ENCODE results near the gene MYH11.

MYH11 gene

GRCh38 chr16:15827299-15827698 lies 29.5 kb downstream of the MYH11 start:
- no peaks in the 10 kb centered on the region for H3K9me3 ChIP-seq (ENCODE audit: severe bottlenecking)
- no peak overlapping the region for H3K4me3 ChIP-seq (ENCODE audit: severe bottlenecking)
- TF ChIP-seq CTCF (IDR thresholded peaks at IDR 0.05; ENCODE audit: poor library complexity, severe bottlenecking): no peak
- DNase-seq (ENCODE audit: low spot score) (no peak), ATAC-seq (ENCODE audit: low read depth) (no peak)
- no peaks in the 10 kb centered on the region for H3K27me3 ChIP-seq (ENCODE audit: insufficient read depth, poor library complexity, severe bottlenecking)
- no peak overlapping the region for H3K27ac ChIP-seq (ENCODE audit: poor library complexity, severe bottlenecking)
- no peaks in the 10 kb centered on the region for H3K36me3 ChIP-seq (ENCODE audit: low read depth)
- H3K4me1 ChIP-seq (ENCODE audit: insufficient read depth, poor library complexity, severe bottlenecking): no peaks in the 10 kb centered on the region

DNA sequence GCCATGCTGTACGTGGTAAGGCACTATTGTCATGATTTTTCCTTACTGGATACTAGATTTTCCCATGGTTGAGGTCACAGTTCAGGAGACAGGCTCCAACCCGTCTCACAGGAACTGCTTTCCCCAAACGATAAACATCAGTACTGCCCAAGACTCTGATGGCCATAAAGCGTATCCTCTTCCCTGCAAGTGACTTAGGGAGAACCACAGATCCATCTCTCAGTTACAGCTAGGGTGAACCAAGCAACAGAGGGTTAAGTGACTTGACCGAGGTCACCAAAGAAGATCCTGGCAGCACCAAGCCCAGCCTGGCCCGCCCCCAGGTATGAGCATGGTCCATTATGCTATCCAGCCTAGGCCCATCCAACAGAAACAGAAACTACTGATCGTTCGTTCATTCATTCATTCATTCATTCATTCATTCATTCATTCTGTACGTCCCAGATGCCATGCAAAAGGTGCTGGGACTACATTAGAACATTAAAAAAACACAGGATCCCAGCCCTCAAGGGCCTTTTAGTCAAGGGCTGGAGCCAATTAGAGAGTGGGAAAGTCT lies 31.0 kb downstream of the MYH11 start:
- DNase-seq (ENCODE audit: low spot score) (no peak), ATAC-seq (ENCODE audit: low read depth) (no peak)
- Histone ChIP-seq H3K9me3 (ENCODE audit: severe bottlenecking) (no peaks in the 10 kb centered on the region), H3K27ac (ENCODE audit: poor library complexity, severe bottlenecking) (no peak overlapping the region), H3K4me3 (ENCODE audit: severe bottlenecking) (no peak overlapping the region), H3K27me3 (ENCODE audit: insufficient read depth, poor library complexity, severe bottlenecking) (no peaks in the 10 kb centered on the region), H3K36me3 (ENCODE audit: low read depth) (no peaks in the 10 kb centered on the region), H3K4me1 (ENCODE audit: insufficient read depth, poor library complexity, severe bottlenecking) (no peaks in the 10 kb centered on the region)
- TF ChIP-seq CTCF (IDR thresholded peaks at IDR 0.05; ENCODE audit: poor library complexity, severe bottlenecking): no peak

DNA sequence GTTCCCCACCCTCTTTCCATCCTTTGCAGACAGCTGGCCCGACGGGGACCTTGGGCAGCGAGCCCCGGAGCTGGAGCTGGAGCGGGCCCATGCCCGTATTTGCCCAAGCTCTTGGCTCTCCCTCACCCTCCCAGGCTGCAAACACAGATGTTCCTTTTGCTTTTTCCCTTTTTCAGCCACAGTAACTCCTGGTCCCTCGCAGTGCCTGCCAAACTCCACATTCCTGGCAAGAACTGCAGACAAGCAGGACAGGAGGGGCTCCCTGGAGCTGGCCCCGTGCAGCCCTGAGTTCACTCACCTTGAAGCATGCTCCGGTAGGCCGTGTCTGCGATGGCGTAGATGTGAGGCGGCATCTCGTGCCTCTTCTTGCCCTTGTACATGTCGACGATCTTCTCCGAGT lies 33.9 kb downstream of the MYH11 start:
- H3K9me3 ChIP-seq (ENCODE audit: severe bottlenecking): no peaks in the 10 kb centered on the region
- no peaks in the 10 kb centered on the region for H3K36me3 ChIP-seq (ENCODE audit: low read depth)
- H3K4me1 ChIP-seq (ENCODE audit: insufficient read depth, poor library complexity, severe bottlenecking): no peaks in the 10 kb centered on the region
- no peak overlapping the region for H3K27ac ChIP-seq (ENCODE audit: poor library complexity, severe bottlenecking)
- no peak for TF ChIP-seq CTCF (IDR thresholded peaks at IDR 0.05; ENCODE audit: poor library complexity, severe bottlenecking)
- H3K27me3 ChIP-seq (ENCODE audit: insufficient read depth, poor library complexity, severe bottlenecking): no peaks in the 10 kb centered on the region
- no peak overlapping the region for H3K4me3 ChIP-seq (ENCODE audit: severe bottlenecking)
- ATAC-seq (ENCODE audit: low read depth) (no peak), DNase-seq (ENCODE audit: low spot score) (no peak)

- DNase-seq (ENCODE audit: low spot score) (no peak), ATAC-seq (ENCODE audit: low read depth) (no peak)
- Histone ChIP-seq H3K4me1 (ENCODE audit: insufficient read depth, poor library complexity, severe bottlenecking) (no peaks in the 10 kb centered on the region), H3K4me3 (ENCODE audit: severe bottlenecking) (no peak overlapping the region), H3K9me3 (ENCODE audit: severe bottlenecking) (no peaks in the 10 kb centered on the region), H3K27ac (ENCODE audit: poor library complexity, severe bottlenecking) (no peak overlapping the region), H3K36me3 (ENCODE audit: low read depth) (no peaks in the 10 kb centered on the region), H3K27me3 (ENCODE audit: insufficient read depth, poor library complexity, severe bottlenecking) (no peaks in the 10 kb centered on the region)
- no peak for TF ChIP-seq CTCF (IDR thresholded peaks at IDR 0.05; ENCODE audit: poor library complexity, severe bottlenecking)
These were observed 36.0 kb downstream of the MYH11 start for GRCh38 chr16:15820837-15821236.

- Histone ChIP-seq H3K27ac (ENCODE audit: poor library complexity, severe bottlenecking) (no peak overlapping the region), H3K4me3 (ENCODE audit: severe bottlenecking) (no peak overlapping the region), H3K4me1 (ENCODE audit: insufficient read depth, poor library complexity, severe bottlenecking) (no peaks in the 10 kb centered on the region), H3K9me3 (ENCODE audit: severe bottlenecking) (no peaks in the 10 kb centered on the region), H3K27me3 (ENCODE audit: insufficient read depth, poor library complexity, severe bottlenecking) (peaks cover 3% of the 10 kb centered on the region), H3K36me3 (ENCODE audit: low read depth) (no peaks in the 10 kb centered on the region)
- no peak for ATAC-seq (ENCODE audit: low read depth)
- no peak for TF ChIP-seq CTCF (IDR thresholded peaks at IDR 0.05; ENCODE audit: poor library complexity, severe bottlenecking)
- DNase-seq (ENCODE audit: low spot score): no peak
These were observed 37.8 kb downstream of the MYH11 start for GRCh38 chr16:15819046-15819445.

Measured in RWPE2 (cell line).